Nephron (organoid): ENCODE results near the gene SLC51B.
"Not testable (repeated sequence)": the region's sequence is repeated elsewhere in the genome, so short reads cannot be mapped to it uniquely, and the experiment has no call there.

Experiments used
- H3K27ac Mint-ChIP-seq, 3 experiments: 2 replicates each; pipeline ENCODE4 v1.8.0; 2020; ENCODE audit warnings: mixed read lengths in 3 of 3, mild to moderate bottlenecking in 2 of 3, moderate library complexity in 1 of 3
- H3K27me3 Mint-ChIP-seq: 2 replicates; pipeline ENCODE4 v1.8.0; 2021; ENCODE audit warnings: low read depth, mild to moderate bottlenecking, moderate library complexity, mixed read lengths
- H3K36me3 Mint-ChIP-seq: 2 replicates; pipeline ENCODE4 v1.8.0; 2020; ENCODE audit warnings: low read depth, mixed read lengths
- H3K4me1 Mint-ChIP-seq: 2 replicates; pipeline ENCODE4 v1.8.0; 2020; ENCODE audit warnings: mixed read lengths
- H3K4me3 Mint-ChIP-seq, 3 experiments: 2 replicates each; pipeline ENCODE4 v1.8.0; 2020; ENCODE audit warnings: mild to moderate bottlenecking in 3 of 3, mixed read lengths in 3 of 3, moderate library complexity in 2 of 3
- H3K9me3 Mint-ChIP-seq: 2 replicates; pipeline ENCODE4 v1.8.0; 2020; ENCODE audit warnings: mixed read lengths
- CTCF ChIP-seq, 3 experiments: fragments of 200-600 bp; sonication (generic); IDR thresholded peaks; one replicate each; pipeline ENCODE4 v1.5.0; 2021; ENCODE audit warnings: antibody characterized with exemption in 3 of 3; ENCODE audit not compliant: unreplicated experiment in 3 of 3

Gene SLC51B

DNA sequence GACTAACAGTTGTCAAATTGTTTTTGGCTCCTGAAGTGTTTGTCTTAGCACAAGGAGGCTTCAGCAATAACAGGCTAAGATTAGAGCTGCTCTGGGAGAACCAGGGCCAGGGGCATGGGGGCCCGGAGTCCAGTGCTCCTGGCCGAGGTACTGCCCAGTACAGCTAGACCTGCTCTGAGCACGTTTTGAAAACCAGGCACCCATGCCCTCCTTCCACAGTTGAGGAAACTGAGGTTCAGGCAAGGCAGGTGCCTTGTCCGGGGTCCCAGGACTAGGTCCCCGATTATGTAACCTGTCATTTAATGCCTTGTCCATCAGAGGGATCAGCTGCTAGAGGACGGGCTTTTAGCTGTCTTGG, 50.5 kb downstream of the SLC51B start:
- Mint-ChIP-seq H3K9me3 (no peaks in the 10 kb centered on the region), H3K27ac (no peak overlapping the region), H3K36me3 (peaks cover 28% of the 10 kb centered on the region), H3K27me3 (no peaks in the 10 kb centered on the region), H3K4me1 (peaks cover 18% of the 10 kb centered on the region), H3K4me3 (no peak overlapping the region)
- TF ChIP-seq CTCF (IDR thresholded peaks at IDR 0.05; ENCODE audit: unreplicated experiment in 3 of 3), result no peak

GRCh38 chr15:65096481-65097385, 51.5 kb downstream of the SLC51B start:
- Mint-ChIP-seq H3K9me3 (no peaks in the 10 kb centered on the region), H3K4me3 (no peak overlapping the region), H3K4me1 (peaks cover 14% of the 10 kb centered on the region), H3K27ac (no peak overlapping the region), H3K36me3 (peaks cover 36% of the 10 kb centered on the region), H3K27me3 (no peaks in the 10 kb centered on the region)
- TF ChIP-seq CTCF (IDR thresholded peaks at IDR 0.05; ENCODE audit: unreplicated experiment in 3 of 3), result no peak

DNA sequence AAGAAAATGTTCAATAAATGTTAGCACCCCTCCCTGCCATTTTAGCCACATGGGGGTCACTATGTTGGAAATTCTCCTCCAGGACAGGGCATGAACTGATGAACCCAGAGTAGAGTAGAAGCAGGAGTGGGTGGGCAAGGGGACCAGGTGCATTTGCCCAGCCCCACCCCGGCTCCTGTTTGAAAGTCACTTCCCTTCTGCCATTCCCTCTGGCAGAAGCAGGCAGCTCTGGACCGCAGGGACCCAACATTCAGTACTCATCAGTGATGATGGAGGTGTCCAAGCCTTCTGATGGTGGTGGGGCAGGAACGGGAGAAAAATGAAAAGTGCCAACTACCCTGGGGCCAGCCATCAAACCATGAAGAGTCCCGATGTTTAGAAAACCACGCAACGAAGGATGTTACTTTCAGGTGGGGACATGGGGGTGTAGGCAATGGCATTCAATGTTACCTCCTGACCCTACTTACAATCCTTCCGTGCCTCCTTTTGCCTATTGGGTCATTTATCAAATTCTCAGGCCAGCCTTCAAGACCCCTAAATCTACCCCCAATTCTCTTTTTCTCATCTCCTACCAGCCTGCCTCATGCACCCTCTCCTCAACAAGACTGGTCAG, 52.6 kb downstream of the SLC51B start:
- no peak overlapping the region for H3K27ac Mint-ChIP-seq
- H3K4me1 Mint-ChIP-seq, result peaks cover 7% of the 10 kb centered on the region
- peaks cover 36% of the 10 kb centered on the region for H3K36me3 Mint-ChIP-seq
- no peaks in the 10 kb centered on the region for H3K27me3 Mint-ChIP-seq
- no peak for TF ChIP-seq CTCF (IDR thresholded peaks at IDR 0.05; ENCODE audit: unreplicated experiment in 3 of 3)
- H3K9me3 Mint-ChIP-seq, result no peaks in the 10 kb centered on the region
- no peak overlapping the region for H3K4me3 Mint-ChIP-seq

- H3K4me3 Mint-ChIP-seq, result no peak overlapping the region
- peaks cover 43% of the 10 kb centered on the region for H3K36me3 Mint-ChIP-seq
- H3K27ac Mint-ChIP-seq, result no peak overlapping the region
- H3K4me1 Mint-ChIP-seq, result peaks cover 5% of the 10 kb centered on the region
- TF ChIP-seq CTCF (IDR thresholded peaks at IDR 0.05; ENCODE audit: unreplicated experiment in 3 of 3), result no peak
- no peaks in the 10 kb centered on the region for H3K9me3 Mint-ChIP-seq
- no peaks in the 10 kb centered on the region for H3K27me3 Mint-ChIP-seq
These were observed 54.1 kb downstream of the SLC51B start for GRCh38 chr15:65099336-65099735.

DNA sequence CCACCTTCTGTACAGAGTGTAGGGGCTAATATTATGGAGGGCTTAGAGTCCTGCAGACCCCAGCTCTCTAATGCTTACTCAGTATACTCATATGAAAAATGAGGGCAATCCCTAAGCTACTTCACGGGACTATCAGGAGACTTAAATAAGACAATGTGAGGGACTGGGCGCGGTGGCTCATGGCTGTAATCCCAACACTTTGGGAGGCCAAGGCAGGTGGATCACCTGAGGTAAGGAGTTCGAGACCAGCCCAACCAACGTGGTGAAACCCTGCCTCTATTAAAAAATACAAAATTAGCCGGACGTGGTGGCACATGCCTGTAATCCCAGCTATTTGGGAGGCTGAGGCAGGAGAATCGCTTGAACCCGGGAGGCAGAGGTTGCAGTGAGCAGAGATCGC, 54.6 kb downstream of the SLC51B start:
- peaks cover 43% of the 10 kb centered on the region for H3K36me3 Mint-ChIP-seq
- H3K4me3 Mint-ChIP-seq, H3K9me3 Mint-ChIP-seq, H3K27ac Mint-ChIP-seq, H3K4me1 Mint-ChIP-seq, H3K27me3 Mint-ChIP-seq: not testable (repeated sequence)

DNA sequence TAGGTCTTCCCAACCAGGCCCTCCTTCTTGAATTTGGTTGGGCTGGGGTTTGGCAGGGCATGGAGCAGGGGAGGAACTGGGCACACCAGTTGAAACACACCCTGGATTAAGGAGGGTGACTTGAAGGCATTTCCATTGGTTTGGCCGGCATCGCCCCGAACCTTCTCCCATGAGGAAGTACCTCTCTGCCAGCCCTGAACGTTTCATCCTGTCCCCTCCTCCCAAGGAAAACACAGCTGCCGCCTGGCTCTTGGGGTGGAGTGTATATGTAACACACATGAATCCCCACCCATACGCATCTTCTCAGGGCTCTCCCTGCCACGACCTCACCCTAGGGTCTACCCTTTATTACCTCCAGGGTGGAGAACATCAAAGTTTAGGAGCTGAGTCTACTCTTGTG, 55.3 kb downstream of the SLC51B start:
- no peak for TF ChIP-seq CTCF (IDR thresholded peaks at IDR 0.05; ENCODE audit: unreplicated experiment in 3 of 3)
- Mint-ChIP-seq H3K36me3 (peaks cover 45% of the 10 kb centered on the region), H3K4me3 (no peak overlapping the region), H3K27ac (no peak overlapping the region), H3K9me3 (no peaks in the 10 kb centered on the region), H3K4me1 (peaks cover 2% of the 10 kb centered on the region), H3K27me3 (no peaks in the 10 kb centered on the region)
